Mesenchymal stem cell (in vitro differentiated cells and primary cell): ENCODE data around the gene CYFIP1.
A peak's percentile ranks its signal among the peaks of the same experiment; 100 is the strongest.

Experiments
- DNase-seq: peaks from one replicate; pipeline ENCODE4 v3.0.0-alpha.2; 2013
- H2AFZ ChIP-seq: one replicate; pipeline ENCODE4 v1.6.1; 2013; ENCODE audit warnings: low read depth, mild to moderate bottlenecking, control low read depth, inconsistent platforms, low read length, moderate library complexity
- H2AK5ac ChIP-seq: 2 replicates; pipeline ENCODE4 v1.6.1; 2013; ENCODE audit warnings: low read length, moderate library complexity, mild to moderate bottlenecking, inconsistent platforms; ENCODE audit not compliant: severe bottlenecking
- H2BK120ac ChIP-seq: one replicate; pipeline ENCODE4 v1.6.1; 2013; ENCODE audit warnings: low read depth, mild to moderate bottlenecking, inconsistent platforms, low read length, moderate library complexity
- H2BK12ac ChIP-seq, 2 experiments: one replicate each; pipeline ENCODE4 v1.6.1; 2013; ENCODE audit warnings: inconsistent platforms in 2 of 2, low read length in 2 of 2, mild to moderate bottlenecking in 2 of 2, moderate library complexity in 2 of 2, control low read depth in 1 of 2
- H2BK15ac ChIP-seq: one replicate; pipeline ENCODE4 v1.6.1; 2013; ENCODE audit warnings: mild to moderate bottlenecking, low read depth, inconsistent platforms; ENCODE audit not compliant: poor library complexity, severe bottlenecking
- H2BK5ac ChIP-seq: 2 replicates; pipeline ENCODE4 v1.6.1; 2013; ENCODE audit warnings: low read depth, mild to moderate bottlenecking, low read length, control low read depth, inconsistent platforms; ENCODE audit not compliant: poor library complexity, severe bottlenecking
- H3K14ac ChIP-seq, 2 experiments: one replicate each; pipeline ENCODE4 v1.6.1; 2013; ENCODE audit warnings: inconsistent platforms in 2 of 2, low read length in 2 of 2, control low read depth in 1 of 2, mild to moderate bottlenecking in 1 of 2, moderate library complexity in 1 of 2
- H3K18ac ChIP-seq, 2 experiments: one replicate each; pipeline ENCODE4 v1.6.1; 2013; ENCODE audit warnings: inconsistent platforms in 2 of 2, low read length in 2 of 2, control low read depth in 1 of 2, low read depth in 1 of 2, mild to moderate bottlenecking in 1 of 2
- H3K23ac ChIP-seq, 2 experiments: one replicate each; pipeline ENCODE4 v1.6.1; 2013; ENCODE audit warnings: inconsistent platforms in 2 of 2, low read length in 2 of 2, mild to moderate bottlenecking in 2 of 2, moderate library complexity in 2 of 2, control low read depth in 1 of 2
- H3K27ac ChIP-seq: 2 replicates; pipeline ENCODE4 v1.5.1; 2013; ENCODE audit warnings: mild to moderate bottlenecking, moderate library complexity, low read length, control low read depth, inconsistent platforms; ENCODE audit not compliant: poor library complexity, severe bottlenecking
- H3K27me3 ChIP-seq, 2 experiments: 2 replicates each; pipeline versions ENCODE4 v1.6.1 to v1.7.0; 2013; ENCODE audit warnings: low read length in 2 of 2, mild to moderate bottlenecking in 2 of 2, moderate library complexity in 2 of 2, control low read depth in 1 of 2, inconsistent platforms in 1 of 2; ENCODE audit not compliant: control insufficient read depth in 1 of 2, insufficient read depth in 1 of 2
- H3K36me3 ChIP-seq, 2 experiments: 2 replicates each; pipeline versions ENCODE4 v1.6.1 to v1.7.0; 2013; ENCODE audit warnings: low read length in 2 of 2, control low read depth in 1 of 2, inconsistent platforms in 1 of 2, low read depth in 1 of 2, mild to moderate bottlenecking in 1 of 2; ENCODE audit not compliant: insufficient read depth in 2 of 2, control insufficient read depth in 1 of 2
- H3K4ac ChIP-seq, 2 experiments: one replicate each; pipeline ENCODE4 v1.6.1; 2013; ENCODE audit warnings: inconsistent platforms in 2 of 2, low read length in 2 of 2, mild to moderate bottlenecking in 2 of 2, moderate library complexity in 2 of 2, control low read depth in 1 of 2, low read depth in 1 of 2
- H3K4me1 ChIP-seq: 2 replicates; pipeline ENCODE4 v1.6.1; 2013; ENCODE audit warnings: low read depth, low read length, control low read depth; ENCODE audit not compliant: control insufficient read depth, insufficient read depth
- H3K4me2 ChIP-seq: 2 replicates; pipeline ENCODE4 v1.6.1; 2013; ENCODE audit warnings: low read length, mild to moderate bottlenecking, inconsistent platforms; ENCODE audit not compliant: poor library complexity, severe bottlenecking
- H3K4me3 ChIP-seq, 2 experiments: 2 replicates each; pipeline versions ENCODE4 v1.5.1 to v1.7.0; 2013; ENCODE audit warnings: low read length in 2 of 2, mild to moderate bottlenecking in 2 of 2, control low read depth in 1 of 2, low read depth in 1 of 2; ENCODE audit not compliant: insufficient read depth in 1 of 2
- H3K79me1 ChIP-seq: replicated peaks from 2 replicates; pipeline ENCODE4 v1.6.1; 2013; ENCODE audit warnings: mild to moderate bottlenecking, control low read depth, low read length, inconsistent platforms; ENCODE audit not compliant: poor library complexity, severe bottlenecking
- H3K9ac ChIP-seq: 2 replicates; pipeline ENCODE4 v1.7.0; 2013; ENCODE audit warnings: mild to moderate bottlenecking, low read length, moderate library complexity
- H3K9me3 ChIP-seq: 2 replicates; pipeline ENCODE4 v1.7.0; 2013; ENCODE audit warnings: mild to moderate bottlenecking, low read length; ENCODE audit not compliant: control insufficient read depth
- H4K8ac ChIP-seq: one replicate; pipeline ENCODE4 v1.6.1; 2013; ENCODE audit warnings: inconsistent platforms, mild to moderate bottlenecking, low read length, moderate library complexity
- H4K91ac ChIP-seq: one replicate; pipeline ENCODE4 v1.6.1; 2013; ENCODE audit warnings: mild to moderate bottlenecking, low read length, inconsistent platforms
- WGBS: methylation state at CpG from one replicate; pipeline ENCODE4 v1.1.7; 2013; ENCODE audit warnings: mixed read lengths; 5-methylcytosine and 5-hydroxymethylcytosine counted together

Gene CYFIP1

GRCh38 chr15:22945071-22945470 is 35.1 kb downstream of the CYFIP1 start:
- Histone ChIP-seq H3K79me1 (peaks cover 42% of the 10 kb centered on the region), H3K14ac (peak overlapping the region in 1 of 2 experiments; percentile 18), H3K4me1 (peaks cover 8% of the 10 kb centered on the region), H2BK15ac (no peak overlapping the region), H3K36me3 (peaks cover 55 to 58% of the 10 kb centered on the region in 2 experiments), H3K18ac (no peak overlapping the region), H3K9me3 (no peaks in the 10 kb centered on the region), H3K4ac (no peak overlapping the region), H3K27ac (no peak overlapping the region), H3K9ac (no peak overlapping the region), H2AFZ (no peak overlapping the region), H2BK12ac (no peak overlapping the region), H4K8ac (no peak overlapping the region), H2AK5ac (no peak overlapping the region), H2BK120ac (no peak overlapping the region), H3K4me3 (no peak overlapping the region), H2BK5ac (no peak overlapping the region), H3K27me3 (no peaks in the 10 kb centered on the region), H3K4me2 (no peak overlapping the region), H4K91ac (no peak overlapping the region), H3K23ac (peak overlapping the region in 1 of 2 experiments; percentile 77)
- WGBS, result 97% methylated on average over 10 of the region's 10 CpGs
- no peak for DNase-seq

- no peak overlapping the region for H2AFZ ChIP-seq
- no peaks in the 10 kb centered on the region for H3K27me3 ChIP-seq
- peaks cover 8% of the 10 kb centered on the region for H3K4me1 ChIP-seq
- DNase-seq, result no peak
- no peak overlapping the region for H2BK15ac ChIP-seq
- H3K27ac ChIP-seq, result no peak overlapping the region
- no peak overlapping the region for H3K18ac ChIP-seq
- peaks cover 45% of the 10 kb centered on the region for H3K79me1 ChIP-seq
- H3K4me2 ChIP-seq, result no peak overlapping the region
- peaks cover 59% of the 10 kb centered on the region in 2 experiments for H3K36me3 ChIP-seq
- H4K8ac ChIP-seq, result no peak overlapping the region
- no peak overlapping the region for H3K4me3 ChIP-seq
- no peaks in the 10 kb centered on the region for H3K9me3 ChIP-seq
- WGBS, result 94% methylated on average over 8 of the region's 8 CpGs
- no peak overlapping the region for H2BK12ac ChIP-seq
- no peak overlapping the region for H3K4ac ChIP-seq
- no peak overlapping the region for H4K91ac ChIP-seq
- H3K14ac ChIP-seq, result peak overlapping the region in 1 of 2 experiments; percentile 18
- H2BK5ac ChIP-seq, result no peak overlapping the region
- no peak overlapping the region for H3K9ac ChIP-seq
- no peak overlapping the region for H2AK5ac ChIP-seq
- H2BK120ac ChIP-seq, result no peak overlapping the region
- H3K23ac ChIP-seq, result no peak overlapping the region
These were observed 35.5 kb downstream of the CYFIP1 start for GRCh38 chr15:22944651-22945050.

GRCh38 chr15:22942877-22943276 is 37.3 kb downstream of the CYFIP1 start:
- no peak overlapping the region for H2BK12ac ChIP-seq
- no peak overlapping the region for H2AFZ ChIP-seq
- H3K9me3 ChIP-seq, result no peaks in the 10 kb centered on the region
- H4K8ac ChIP-seq, result no peak overlapping the region
- peaks cover 54% of the 10 kb centered on the region for H3K79me1 ChIP-seq
- H3K9ac ChIP-seq, result no peak overlapping the region
- peaks cover 72 to 73% of the 10 kb centered on the region in 2 experiments for H3K36me3 ChIP-seq
- H2AK5ac ChIP-seq, result no peak overlapping the region
- no peak overlapping the region for H2BK15ac ChIP-seq
- no peak for DNase-seq
- H3K27me3 ChIP-seq, result no peaks in the 10 kb centered on the region
- H2BK120ac ChIP-seq, result no peak overlapping the region
- no peak overlapping the region for H3K4me3 ChIP-seq
- H3K18ac ChIP-seq, result no peak overlapping the region
- H3K23ac ChIP-seq, result no peak overlapping the region
- no peak overlapping the region for H3K14ac ChIP-seq
- H3K27ac ChIP-seq, result no peak overlapping the region
- 98% methylated on average over 15 of the region's 15 CpGs for WGBS
- no peak overlapping the region for H4K91ac ChIP-seq
- H3K4me1 ChIP-seq, result peaks cover 3% of the 10 kb centered on the region
- H2BK5ac ChIP-seq, result no peak overlapping the region
- H3K4ac ChIP-seq, result no peak overlapping the region
- no peak overlapping the region for H3K4me2 ChIP-seq

GRCh38 chr15:22942306-22942855 is 37.8 kb downstream of the CYFIP1 start:
- H3K4me3 ChIP-seq, result no peak overlapping the region
- no peak overlapping the region for H2BK5ac ChIP-seq
- no peak overlapping the region for H3K18ac ChIP-seq
- no peak overlapping the region for H2AFZ ChIP-seq
- peaks cover 56% of the 10 kb centered on the region for H3K79me1 ChIP-seq
- H3K4me2 ChIP-seq, result no peak overlapping the region
- DNase-seq, result no peak
- no peak overlapping the region for H2AK5ac ChIP-seq
- H3K27me3 ChIP-seq, result no peaks in the 10 kb centered on the region
- H2BK12ac ChIP-seq, result no peak overlapping the region
- no peak overlapping the region for H3K23ac ChIP-seq
- peaks cover 70 to 76% of the 10 kb centered on the region in 2 experiments for H3K36me3 ChIP-seq
- H3K9me3 ChIP-seq, result no peaks in the 10 kb centered on the region
- H3K4ac ChIP-seq, result no peak overlapping the region
- H3K14ac ChIP-seq, result no peak overlapping the region
- H3K9ac ChIP-seq, result no peak overlapping the region
- H4K8ac ChIP-seq, result no peak overlapping the region
- H4K91ac ChIP-seq, result no peak overlapping the region
- 98% methylated on average over 24 of the region's 24 CpGs for WGBS
- H3K27ac ChIP-seq, result no peak overlapping the region
- H2BK15ac ChIP-seq, result no peak overlapping the region
- peaks cover 1% of the 10 kb centered on the region for H3K4me1 ChIP-seq
- no peak overlapping the region for H2BK120ac ChIP-seq
